Eye (tissue), 1 donor: ENCODE measurements around the gene NR3C2.

Source experiments
- DNase-seq: peaks from one replicate; pipeline ENCODE4 v3.0.0-alpha.2; 2015

Gene NR3C2

DNA sequence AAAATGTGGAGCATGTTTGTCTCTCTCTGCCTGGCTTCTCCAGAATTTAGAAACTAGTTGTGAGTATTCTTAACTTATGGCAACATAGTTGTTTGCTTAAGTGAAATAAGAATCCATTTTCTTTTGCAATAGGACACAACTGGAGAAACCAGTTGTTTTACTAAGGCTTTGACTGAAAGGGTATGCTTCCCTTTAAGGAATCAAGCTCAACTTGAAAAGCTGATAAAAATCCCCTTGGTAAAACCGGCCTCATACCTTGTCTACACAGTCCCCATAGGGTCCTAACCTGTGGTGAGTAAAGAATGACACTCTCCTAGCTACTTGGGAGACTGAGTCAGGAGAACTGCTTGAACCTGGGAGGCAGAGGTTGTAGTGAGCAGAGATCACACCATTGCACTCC, 139.8 kb downstream of the NR3C2 start:
- no peak for DNase-seq

DNA sequence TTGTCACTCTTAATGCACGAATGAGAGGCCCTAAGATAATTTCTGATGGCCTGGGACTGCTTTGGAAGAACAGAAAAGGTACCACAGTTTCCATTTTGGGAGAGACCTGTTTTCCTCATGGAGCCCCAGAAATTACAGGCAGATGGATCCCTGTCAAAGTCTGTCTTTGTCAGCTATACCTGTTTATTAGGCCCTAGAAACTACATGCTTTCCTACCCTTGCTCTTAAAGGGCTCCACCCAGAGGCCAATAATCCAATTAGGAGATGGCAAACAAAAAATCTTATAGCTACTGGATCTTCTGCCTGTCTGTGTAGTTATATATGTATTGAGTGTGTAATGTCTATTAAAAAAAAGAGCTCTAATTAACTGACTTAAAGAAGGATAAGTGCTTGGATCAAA, 141.3 kb downstream of the NR3C2 start:
- DNase-seq = no peak

DNA sequence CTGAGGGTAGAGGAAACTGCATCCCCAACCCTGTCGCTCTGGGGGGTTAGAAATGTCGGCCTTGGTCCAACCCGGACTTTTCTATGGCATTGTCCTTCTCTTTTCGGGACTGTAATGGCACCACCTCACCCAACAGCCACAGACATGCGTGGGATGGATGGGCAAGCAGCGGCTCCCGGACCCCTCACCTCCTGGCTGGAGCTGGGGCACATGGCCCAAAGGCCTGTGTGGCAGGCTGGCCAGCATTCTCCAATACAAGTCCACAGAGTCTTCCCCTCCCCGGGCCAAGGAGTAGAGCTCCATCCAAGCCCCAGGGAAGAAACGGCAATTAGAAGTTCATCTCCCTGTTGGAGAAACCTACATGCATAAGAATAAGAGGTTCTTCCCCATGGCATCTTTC, 142.9 kb downstream of the NR3C2 start:
- DNase-seq = no peak

DNA sequence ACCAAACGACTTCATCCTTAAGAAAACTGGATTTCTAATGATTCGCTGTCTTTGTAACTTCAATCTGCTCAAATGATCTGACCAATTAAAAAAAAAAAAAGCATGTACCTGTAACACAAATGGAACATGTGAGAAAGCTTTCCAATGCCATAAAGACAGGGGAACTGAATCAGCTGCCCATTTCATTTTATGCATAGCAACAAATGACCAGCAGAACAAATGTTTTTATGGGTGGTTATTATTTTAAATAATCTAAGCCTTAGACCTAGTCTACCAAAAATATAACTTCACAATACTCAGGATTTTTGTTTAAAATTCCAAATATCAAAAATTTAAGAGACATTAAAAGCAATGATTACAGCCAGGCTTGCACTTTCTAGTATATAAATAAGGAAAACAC, 145.7 kb downstream of the NR3C2 start:
- no peak for DNase-seq

DNA sequence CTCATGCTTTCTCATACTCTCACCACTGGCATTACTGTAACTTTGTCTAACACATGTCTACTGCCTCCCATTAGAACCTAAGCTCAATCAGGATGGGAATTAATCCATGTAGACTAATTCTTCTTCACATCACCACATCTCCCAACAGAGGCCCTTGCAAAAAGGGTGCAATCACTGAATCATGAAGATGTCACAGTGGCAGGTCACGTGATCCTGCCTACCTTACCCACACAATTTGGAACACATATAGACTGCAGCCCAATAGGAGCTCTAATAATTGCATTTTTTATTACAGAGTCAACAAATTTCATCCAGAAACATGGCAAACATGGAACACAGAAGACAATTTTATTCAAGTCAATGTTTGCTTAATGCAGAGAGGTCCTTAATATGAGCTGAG, 146.6 kb downstream of the NR3C2 start:
- no peak for DNase-seq

DNA sequence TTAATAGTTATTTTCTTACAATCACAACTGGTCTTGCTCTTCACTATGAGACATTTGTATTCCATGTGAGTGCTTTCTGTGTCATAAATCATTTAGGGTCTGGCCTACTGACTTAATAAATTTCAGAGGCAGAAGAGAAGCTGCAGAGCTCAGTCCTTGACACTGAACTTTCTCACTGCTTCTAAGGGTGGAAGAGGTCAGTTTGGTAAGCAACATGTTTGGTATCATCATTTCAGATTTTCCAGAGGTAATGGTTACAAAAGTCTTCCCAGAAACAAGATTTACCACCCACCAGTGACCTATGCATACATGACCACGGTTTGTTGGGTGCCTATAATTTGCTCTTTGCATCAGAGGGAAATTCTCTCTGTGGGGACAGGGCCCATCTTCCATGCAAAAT, 148.6 kb downstream of the NR3C2 start:
- no peak for DNase-seq

DNA sequence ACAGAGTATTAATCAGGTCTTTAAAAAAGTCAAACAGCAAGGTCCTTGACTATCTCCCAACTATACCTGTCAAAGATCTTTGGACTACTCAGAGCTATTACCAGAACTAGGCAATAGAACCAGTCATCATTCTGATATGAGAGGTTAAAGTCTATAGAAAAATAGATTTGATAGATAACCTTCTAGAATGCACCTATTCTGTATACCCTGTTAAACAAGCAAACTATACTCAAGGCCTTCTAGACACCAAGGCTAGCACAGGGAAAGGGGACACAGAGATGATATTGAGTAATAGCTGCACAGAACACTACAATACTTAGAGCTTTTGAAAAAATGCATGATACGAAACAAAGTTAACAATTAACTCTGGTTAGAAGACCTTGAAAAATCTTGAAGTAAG, 149.5 kb downstream of the NR3C2 start:
- no peak for DNase-seq

DNA sequence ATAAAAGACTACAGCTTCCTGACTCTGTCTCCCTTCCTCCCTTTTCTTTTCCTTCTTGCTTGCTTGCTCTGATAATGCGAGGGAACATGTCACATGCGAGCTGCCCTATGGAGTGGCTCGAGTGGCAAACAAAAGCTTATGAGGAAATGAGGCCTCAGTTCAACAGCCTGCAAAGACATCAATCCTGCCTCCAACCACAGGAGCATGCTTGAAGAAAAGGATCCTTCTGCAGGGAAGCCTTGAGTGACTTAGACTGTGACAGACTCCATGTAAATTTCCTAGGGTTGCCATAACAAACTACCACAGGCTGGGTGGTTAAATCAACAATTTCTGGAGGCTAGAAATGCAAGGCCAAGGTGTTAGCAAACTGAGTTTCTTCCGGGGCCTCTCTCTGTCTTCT, 152.5 kb downstream of the NR3C2 start:
- DNase-seq = no peak

DNA sequence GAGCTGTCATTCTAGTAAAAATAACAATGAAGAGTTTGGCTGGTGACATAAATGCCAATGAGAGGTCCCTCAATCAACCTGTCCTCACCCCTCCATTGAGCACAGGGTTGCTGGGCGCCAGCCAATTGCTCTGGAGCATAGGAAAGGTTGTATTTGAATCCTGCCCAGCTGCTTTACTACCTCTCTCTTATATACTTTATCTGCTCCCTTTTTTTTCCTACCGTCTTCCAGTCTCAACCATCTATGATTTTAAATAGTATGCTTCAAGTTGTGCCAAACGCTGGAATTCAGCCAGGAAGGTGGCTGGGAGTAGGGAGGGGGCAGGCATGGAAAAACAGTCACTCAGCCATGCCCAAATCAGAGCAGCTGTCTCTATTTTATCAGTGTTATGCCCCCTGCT, 153.8 kb downstream of the NR3C2 start:
- no peak for DNase-seq

DNA sequence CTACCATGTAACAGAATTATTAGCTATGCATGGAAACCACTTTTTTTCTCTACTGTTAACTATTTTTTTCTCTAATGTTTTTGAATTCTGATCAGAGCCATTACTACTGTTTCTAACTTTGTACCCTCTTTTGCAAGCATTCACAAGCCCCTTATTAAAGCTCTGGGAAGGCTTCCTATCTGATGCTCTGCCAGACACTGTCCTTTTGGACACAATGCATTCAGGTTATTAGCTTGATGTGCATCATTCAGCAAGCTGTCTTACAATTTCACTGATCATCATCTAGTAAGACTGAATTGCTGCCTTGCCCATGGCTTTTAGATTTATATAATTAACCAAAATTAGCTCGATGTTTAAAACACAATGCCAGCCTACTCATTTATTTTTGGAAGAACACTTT, 155.1 kb downstream of the NR3C2 start:
- DNase-seq = no peak

DNA sequence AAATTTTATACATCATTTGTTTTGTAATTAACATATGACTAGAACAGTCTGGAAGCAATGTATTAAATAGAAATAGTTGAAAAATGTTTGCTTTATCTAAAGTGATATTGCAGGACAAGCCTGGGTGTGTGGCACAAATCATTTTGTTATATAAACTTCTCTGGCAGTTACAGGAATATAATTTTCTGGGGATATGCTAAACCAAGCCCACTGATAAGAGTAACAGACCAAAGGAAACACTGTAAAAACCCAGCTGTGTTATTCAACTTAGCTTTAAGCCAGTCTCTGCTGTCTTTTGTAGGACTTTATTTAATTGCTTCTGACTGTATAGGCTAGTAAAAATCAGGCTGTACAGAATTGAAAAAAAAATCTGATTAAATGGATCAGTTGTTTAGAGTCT, 156.2 kb downstream of the NR3C2 start:
- no peak for DNase-seq

DNA sequence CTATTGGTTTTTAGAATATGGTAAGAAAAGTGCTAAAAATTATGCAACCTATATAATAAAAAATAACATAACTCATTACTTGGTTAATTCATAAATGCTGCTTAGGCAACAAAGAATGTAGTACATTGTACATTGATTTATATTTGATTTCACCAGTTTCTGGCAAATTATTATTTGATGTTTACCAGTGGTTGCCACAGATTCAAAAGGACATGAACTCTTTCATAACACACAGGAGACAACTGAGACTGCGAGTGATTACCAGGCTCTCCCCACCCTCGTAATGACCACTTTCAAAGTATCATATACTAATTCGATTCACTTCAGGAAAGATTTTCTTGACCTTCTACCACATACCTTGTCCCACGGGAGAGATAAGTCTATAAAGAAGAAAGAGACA, 158.5 kb downstream of the NR3C2 start:
- no peak for DNase-seq

DNA sequence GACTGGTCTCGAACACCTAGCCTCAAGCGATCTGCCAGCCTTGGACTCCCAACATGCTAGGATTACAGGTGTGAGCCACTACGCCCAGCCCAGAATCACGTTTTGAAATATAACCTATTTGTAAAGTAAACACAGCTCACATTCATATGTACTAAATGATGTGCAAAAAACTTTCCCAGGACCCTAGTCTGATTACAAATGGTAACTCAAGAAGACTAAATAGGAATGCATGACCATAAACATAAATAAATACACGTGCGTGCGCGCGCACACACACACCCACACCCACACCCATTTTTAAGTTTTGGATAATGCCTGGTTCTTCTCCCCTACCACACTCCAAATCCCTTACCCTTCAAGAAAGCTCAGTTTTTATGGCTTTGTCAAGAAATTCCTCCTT, 163.9 kb downstream of the NR3C2 start:
- no peak for DNase-seq

DNA sequence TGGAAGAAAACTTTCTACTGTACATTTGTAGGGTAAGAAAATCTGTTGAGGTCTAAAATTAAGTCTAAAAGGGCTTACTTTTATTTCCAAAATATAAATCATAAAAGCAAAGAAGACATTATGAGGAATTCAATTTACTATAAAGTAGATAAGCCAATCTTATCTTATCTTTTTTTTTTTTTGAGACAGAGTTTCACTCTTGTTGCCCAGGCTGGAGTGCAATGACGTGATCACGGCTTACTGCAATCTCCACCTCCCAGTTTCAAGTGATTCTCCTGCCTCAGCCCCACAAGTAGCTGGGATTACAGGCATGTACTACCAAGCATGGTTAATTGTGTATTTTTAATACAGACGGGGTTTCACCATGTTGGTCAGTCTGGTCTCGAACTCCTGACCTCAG, 166.9 kb downstream of the NR3C2 start:
- DNase-seq = no peak

DNA sequence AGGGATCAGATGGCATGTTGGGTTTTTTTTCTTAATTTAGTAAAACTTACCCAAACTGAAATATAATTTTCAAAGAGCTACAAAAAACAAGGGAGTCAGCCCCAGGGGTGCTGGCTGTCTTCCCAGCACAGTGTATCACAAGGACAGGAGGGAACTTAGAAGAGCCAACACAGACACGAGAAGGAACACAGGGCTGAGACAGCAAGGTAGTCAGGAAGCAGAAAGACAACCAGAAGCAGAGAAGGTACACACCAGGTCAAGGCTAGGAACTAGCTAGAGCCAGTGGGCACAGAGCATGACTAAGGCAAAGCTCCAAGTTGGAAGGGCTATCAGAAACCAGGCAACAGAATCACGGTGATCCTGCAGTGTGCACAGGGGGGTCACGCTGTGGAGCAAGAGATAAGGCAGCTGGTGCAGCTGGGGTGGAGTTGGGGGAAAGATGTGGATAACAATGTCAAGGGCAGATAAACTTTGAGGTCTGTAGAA, 168.7 kb downstream of the NR3C2 start:
- no peak for DNase-seq

DNA sequence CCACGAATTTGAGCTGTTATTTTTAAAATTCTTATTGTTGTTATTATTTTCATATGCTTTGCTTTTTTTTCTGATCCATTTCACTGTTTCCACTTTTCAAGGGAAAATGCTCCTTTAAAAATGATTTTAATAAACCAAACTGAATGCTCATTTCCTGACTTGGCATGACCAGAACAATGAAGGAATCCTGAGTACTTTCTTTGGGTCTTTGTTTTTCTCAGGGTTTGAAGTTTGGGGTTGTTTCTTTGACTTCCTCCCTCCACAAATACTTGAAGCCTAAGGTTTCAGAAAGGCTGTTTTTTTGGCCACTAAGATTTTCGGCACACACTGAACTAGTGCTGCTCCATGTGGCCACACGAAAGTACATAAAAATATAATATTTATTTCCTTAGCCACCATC, 171.0 kb downstream of the NR3C2 start:
- DNase-seq = no peak

DNA sequence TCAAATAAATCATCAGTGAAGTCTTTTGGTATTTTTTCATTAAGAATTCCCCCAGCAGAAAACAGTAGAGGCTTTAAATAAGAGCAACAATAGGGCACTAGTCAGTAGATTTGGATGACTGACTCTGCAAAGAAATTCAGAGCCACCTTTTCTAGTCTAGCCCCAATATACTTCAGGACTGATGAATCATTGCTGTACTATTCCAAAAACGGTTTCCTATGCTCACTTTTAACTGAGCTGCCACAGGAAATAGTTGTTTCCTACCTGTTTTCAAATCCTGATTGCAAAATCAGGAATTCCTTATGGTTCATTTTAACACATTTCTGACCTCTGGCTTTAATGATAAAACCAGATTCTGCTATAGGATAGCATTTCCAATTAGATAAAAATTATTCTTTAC, 171.6 kb downstream of the NR3C2 start:
- no peak for DNase-seq

DNA sequence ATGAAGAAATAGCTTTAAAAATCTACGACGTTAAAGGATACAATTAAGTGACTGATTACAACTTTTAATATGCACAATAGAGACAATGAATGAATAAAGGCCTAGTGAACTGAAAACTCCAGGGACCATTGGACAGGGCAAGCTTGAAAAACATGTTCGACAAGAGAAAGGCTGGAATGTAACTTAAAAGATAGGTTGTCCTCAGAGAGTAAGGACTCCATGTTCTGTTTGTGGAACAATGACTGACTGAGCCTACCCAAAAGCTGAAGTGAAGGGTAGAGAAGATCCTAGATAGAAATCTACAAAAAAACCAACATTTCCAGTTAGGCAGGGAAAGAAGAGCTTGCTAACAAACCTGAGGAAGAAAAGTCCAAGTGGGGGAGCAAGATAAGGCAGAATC, 173.4 kb downstream of the NR3C2 start:
- no peak for DNase-seq

DNA sequence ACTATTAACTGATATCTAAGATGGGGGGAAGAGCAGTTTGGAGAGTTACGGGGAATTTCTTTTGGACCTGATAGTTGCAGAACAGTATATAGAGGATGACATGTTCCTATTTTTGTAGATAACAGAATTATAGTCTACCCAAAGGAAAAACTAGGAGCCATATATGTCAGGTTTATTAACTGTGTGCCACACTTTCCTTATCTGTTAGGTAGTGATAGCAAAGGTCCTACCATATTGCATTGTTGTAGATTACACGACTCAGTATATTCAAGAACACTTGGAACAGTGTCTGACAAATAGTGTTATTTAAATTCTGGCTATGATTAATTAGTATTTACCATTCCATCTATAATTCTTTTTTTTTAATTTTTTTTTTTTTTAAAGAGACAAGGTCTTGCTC, 175.3 kb downstream of the NR3C2 start:
- no peak for DNase-seq

DNA sequence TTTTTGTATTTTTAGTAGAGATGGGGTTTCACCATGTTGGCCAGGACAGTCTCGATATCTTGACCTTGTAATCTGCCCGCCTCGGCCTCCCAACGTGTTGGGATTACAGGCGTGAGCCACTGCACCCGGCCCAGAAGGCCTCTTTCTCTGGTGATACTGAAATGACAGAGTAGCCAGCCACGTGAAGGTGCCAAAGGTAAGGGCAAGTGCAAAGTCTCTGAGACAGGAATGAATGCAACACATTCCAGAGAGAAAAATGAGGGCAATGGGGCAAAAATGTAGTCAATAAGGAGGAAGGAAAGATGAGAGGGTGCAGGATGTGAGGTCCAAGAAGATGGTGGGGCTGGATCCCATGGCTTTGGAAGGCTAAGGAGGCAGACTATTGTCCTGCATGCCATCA, 176.0 kb downstream of the NR3C2 start:
- DNase-seq = no peak

DNA sequence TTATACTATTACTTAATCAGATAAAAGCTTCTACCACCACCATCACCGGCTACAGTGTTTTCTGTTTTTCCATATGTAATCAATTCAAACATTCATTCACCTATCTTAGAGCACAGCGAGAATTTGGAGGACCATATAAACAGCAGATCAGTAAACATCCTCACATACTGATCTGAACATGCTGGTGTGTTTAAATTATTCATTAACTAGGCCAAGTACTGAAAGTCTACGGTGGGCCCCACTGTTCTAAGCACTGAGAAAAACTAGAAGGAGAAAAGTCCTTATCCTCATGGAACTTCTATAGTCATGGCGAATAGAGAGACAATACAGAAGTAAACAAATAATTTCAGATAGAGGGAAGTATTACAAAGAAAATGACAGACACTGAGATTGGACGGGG, 176.6 kb downstream of the NR3C2 start:
- DNase-seq = no peak

DNA sequence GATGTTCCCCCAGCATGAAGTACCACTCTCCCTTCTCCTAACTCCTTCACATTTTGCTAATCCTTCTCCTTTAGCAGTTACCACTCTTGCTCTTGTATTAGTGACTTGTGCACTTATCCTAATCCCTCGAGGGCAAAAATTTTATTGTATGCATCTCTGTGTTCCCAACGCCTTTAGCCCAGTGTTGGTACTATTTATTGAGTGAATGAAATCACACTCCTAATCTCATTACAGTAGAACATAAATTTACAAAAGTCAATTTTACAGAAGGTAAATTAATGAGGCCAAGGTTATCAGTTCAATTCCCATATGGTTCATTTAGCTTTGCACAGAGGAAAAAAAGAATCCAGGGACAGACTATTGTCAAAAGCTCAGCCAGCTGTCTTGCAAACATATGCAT, 178.4 kb downstream of the NR3C2 start:
- no peak for DNase-seq

DNA sequence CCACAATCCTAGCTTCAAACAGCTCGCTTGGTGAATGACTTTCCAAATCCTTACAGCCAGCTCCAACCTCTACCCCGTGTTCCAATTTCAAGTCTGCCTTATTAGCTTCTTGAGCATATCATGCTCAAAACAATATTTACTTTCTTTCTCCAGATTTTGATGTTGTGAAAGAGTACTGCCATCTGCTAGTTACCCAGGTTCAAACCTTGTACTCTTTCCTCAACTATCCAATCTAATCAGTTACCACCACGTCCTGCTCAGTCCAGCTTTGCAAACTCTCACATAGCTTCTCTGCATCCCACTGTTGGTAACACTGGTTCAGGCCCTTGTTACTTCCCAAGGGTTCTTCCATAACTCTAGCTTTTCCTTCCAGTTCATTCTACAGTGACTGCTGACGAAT, 179.1 kb downstream of the NR3C2 start:
- DNase-seq = no peak

DNA sequence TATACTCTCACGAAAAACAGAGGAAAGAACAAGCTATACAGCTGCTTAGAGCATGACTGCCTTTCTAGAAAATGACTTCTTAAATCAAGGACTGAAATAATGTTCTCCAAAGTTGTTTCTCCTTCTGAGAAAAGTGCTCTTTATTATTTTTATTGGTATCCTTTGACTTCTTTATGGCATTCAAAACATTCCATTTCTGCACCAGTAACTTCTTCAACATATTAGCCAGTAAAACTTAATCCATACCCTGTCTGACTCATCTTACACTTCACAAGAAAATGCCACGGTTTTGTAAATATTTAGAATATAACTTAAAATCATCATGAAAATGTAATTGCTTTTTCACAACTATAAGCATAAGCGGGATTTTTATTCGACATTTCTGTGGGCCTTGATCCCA, 180.4 kb downstream of the NR3C2 start:
- DNase-seq = no peak

DNA sequence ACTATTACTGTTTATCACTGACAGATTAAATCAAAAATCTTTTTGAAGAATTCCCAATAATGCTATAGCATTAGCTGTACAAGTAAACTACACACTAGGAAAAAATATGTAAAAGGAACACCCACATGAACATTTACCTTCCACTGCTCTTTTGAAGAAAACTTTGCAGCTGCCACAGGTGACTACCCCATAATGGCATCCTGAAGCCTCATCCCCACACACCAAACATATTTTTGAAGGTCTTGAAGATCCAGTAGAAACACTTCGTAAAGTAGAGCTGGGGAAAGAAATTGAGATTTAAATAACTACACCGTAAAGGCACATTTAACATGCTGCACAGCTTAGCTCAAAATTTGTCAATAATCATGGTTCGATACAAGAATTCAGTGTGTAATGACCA, 182.4 kb downstream of the NR3C2 start:
- no peak for DNase-seq

DNA sequence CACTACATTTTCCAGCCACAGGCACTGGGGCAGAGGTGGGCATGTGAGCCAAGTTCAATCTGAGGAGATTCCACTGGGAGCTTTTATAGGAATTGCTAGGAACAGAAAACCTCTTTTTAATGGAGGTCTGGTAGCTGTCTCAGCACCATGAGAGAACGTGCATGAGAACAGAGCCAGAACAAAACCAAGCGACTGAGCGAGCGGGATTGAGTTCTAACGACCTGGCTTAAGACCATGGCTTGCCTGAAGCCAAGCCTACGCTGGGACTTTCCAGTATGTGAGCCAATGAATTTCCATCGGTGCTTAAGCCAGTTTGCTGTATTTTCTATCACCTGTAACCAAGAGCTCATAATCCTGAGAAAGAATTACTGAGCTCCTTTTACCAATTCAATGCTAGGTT, 183.7 kb downstream of the NR3C2 start:
- no peak for DNase-seq
